Coronary artery (tissue), 2 donors: ENCODE results near the gene UNC5C.

ENCODE experiments used
- DNase-seq: peaks from one replicate; pipeline ENCODE4 v3.0.0-alpha.2; 2017; ENCODE audit warnings: low spot score
- H3K27ac ChIP-seq, 2 donors: fragments of 200-600 bp; sonication (generic); one replicate each; pipeline ENCODE4 v1.5.1; 2016 to 2019
- H3K4me3 ChIP-seq: fragments of 200-600 bp; sonication (generic); 2 replicates; pipeline ENCODE4 v1.5.1; 2016; ENCODE audit warnings: mild to moderate bottlenecking, moderate library complexity
- CTCF ChIP-seq: fragments of 200-600 bp; sonication (generic); IDR thresholded peaks from one replicate; pipeline ENCODE4 v1.5.1; 2019; ENCODE audit warnings: antibody characterized with exemption

Gene UNC5C

DNA sequence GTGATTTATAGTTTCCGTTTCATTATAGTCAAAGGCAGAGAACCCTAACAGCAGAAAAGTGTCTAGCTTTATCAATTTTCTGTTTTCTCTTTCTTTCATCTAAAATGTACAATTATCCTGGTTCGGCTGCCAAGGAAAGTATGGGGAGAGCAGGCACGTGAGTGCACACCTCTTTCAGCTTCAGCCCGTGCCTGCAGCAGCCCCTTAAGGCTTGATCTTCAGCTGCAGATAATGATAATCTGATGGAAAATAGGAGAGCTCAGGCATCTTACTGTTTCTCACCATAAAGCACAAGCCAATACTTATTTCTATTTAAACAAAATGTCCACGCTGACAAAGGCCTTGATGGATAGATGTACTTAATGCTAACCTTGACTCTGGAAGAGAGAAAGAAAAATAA lies 334.4 kb downstream of the UNC5C start:
- DNase-seq: no peak
- H3K27ac ChIP-seq: no peak overlapping the region
- no peak overlapping the region for H3K4me3 ChIP-seq
- TF ChIP-seq CTCF: no peak

- Histone ChIP-seq H3K4me3 (no peak overlapping the region), H3K27ac (no peak overlapping the region)
- DNase-seq: no peak
- no peak for TF ChIP-seq CTCF
Measured at GRCh38 chr4:95213366-95213765, 335.4 kb downstream of the UNC5C start.

- no peak overlapping the region for H3K4me3 ChIP-seq
- no peak overlapping the region for H3K27ac ChIP-seq
- TF ChIP-seq CTCF: no peak
- DNase-seq: no peak
Measured at GRCh38 chr4:95212692-95213091, 336.1 kb downstream of the UNC5C start.

DNA sequence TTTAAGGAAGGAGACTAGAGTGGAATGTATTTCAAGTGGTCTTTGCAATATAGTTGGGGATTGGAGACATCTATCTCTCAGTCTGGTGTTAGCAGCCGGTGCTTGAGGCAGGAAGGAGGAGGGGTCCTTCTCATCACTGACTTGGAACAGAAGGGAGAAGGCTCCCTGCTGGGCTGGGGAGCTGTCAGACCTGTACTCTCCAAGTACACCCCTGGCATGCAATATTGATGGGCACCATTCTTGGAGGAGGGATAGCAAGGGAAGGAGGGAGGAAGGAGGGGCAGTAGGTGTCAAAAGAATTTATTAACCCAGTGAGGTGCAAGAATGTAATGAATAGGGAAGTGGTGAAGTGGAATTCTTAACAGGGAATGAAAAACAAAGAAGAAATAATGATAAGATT lies 338.8 kb downstream of the UNC5C start:
- H3K4me3 ChIP-seq: no peak overlapping the region
- TF ChIP-seq CTCF: no peak
- no peak overlapping the region for H3K27ac ChIP-seq
- DNase-seq: no peak

DNA sequence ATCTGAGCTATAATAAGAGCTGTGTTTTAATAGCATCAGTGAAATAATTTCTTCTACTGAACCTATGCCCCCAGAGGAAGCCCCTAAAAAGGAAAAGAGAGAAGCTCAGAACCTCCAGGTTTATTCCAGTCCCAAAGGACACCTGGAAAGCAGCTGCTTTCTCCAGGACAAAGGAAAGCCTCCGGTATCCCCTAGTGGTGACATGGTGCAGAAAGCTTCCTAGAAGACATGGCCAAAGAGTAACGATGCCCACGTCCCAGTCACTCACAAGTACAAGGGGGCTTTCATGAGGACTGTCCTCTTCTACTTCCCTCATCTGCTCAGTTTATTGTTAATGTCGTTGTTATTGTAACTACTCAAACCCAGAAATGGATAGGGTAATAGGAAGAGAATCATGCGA lies 343.9 kb downstream of the UNC5C start:
- DNase-seq: no peak
- Histone ChIP-seq H3K4me3 (no peak overlapping the region), H3K27ac (no peak overlapping the region)
- no peak for TF ChIP-seq CTCF

DNA sequence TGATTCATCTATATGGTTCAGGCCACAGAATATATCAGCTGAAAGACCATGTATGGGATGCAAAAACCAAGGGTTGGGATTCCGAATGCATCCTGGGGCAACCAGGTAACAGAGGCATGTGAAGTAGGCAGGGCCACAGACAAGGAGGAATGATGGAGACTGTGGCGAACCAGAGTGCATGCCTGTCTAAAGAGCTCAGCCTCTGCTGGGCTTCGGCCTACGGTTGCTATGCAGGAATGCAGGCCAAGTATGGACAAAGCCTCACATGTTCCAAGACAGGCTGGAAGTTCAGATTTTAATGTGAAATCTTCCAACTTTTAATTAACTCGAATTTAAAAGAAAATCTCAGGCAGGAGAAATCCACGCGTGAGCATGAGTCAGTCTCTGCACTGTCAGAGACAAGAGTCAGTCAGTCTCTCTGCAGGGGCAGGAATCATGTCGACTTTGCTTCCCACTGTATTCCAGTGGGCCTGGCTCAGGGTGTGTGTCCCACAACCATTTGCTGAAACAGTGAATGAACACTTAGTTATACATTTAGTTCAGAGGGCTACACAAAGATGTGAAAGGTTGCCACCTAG lies 344.4 kb downstream of the UNC5C start:
- Histone ChIP-seq H3K4me3 (no peak overlapping the region), H3K27ac (no peak overlapping the region)
- TF ChIP-seq CTCF: no peak
- no peak for DNase-seq

DNA sequence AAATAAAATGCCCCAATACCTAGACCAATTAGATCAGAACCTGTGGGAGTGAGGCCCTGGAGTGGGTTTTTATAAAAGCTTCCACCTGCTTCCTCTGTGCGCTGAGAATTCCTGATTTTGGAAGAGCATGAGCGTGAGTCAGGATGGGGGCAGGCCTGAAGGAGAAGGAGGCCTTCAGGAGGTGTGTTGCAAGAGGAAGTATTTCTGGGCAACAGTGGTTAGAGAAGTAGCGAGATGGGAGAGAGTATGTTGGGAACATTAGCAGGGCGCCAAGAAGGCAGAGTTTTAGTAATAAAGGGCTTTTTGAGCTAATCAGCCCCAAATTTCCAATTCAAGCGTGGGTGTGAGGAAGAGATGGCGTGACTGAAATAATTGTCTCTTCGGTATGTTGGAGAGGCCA lies 349.8 kb downstream of the UNC5C start:
- DNase-seq: no peak
- Histone ChIP-seq H3K4me3 (no peak overlapping the region), H3K27ac (no peak overlapping the region)
- no peak for TF ChIP-seq CTCF
